Muscle of leg (tissue), 11 donors: ENCODE results near the gene SPP1. TPM values are rescaled to one million over a fixed set of nuclear protein-coding genes. Genes with fewer than 3 reads are reported as not detected.
"Not testable (repeated sequence)": the region's sequence is repeated elsewhere in the genome, so short reads cannot be mapped to it uniquely, and the experiment has no call there.

ENCODE experiments used
- DNase-seq: peaks from one replicate; pipeline ENCODE4 v3.0.0; 2013
- H3K27ac ChIP-seq: one replicate; pipeline ENCODE4 v1.5.1; 2013; ENCODE audit warnings: mild to moderate bottlenecking, low read length, control low read depth
- H3K27me3 ChIP-seq: one replicate; pipeline ENCODE4 v1.6.1; 2013; ENCODE audit warnings: low read length; ENCODE audit not compliant: control insufficient read depth, insufficient read depth
- H3K36me3 ChIP-seq: one replicate; pipeline ENCODE4 v1.6.1; 2013; ENCODE audit warnings: low read length; ENCODE audit not compliant: control insufficient read depth, insufficient read depth
- H3K4me1 ChIP-seq: one replicate; pipeline ENCODE4 v1.6.1; 2013; ENCODE audit warnings: low read length; ENCODE audit not compliant: control insufficient read depth, insufficient read depth
- H3K4me3 ChIP-seq: one replicate; pipeline ENCODE4 v1.5.1; 2013; ENCODE audit warnings: low read length, control low read depth
- H3K9me3 ChIP-seq: replicated peaks from 2 replicates; pipeline ENCODE4 v1.6.1; 2013; ENCODE audit warnings: low read depth, low read length; ENCODE audit not compliant: control insufficient read depth
- WGBS: methylation state at CpG from one replicate; pipeline ENCODE4 v1.1.5; 2013; ENCODE audit warnings: missing lambda C conversion rate; ENCODE audit not compliant: insufficient coverage; 5-methylcytosine and 5-hydroxymethylcytosine counted together
- polyA plus RNA-seq, 8 donors: library from polyadenylated mRNA; unstranded; fragments of 120-200 nt; gene quantifications; one replicate each; pipeline versions ENCODE4 v1.2.1 to v1.2.3, GENCODE V29; 2013; ENCODE audit warnings: inconsistent platforms in 1 of 8, low replicate concordance in 1 of 8; ENCODE audit not compliant: insufficient read length in 8 of 8, insufficient read depth in 1 of 8
- total RNA-seq: library from RNA; stranded (reverse); fragments of 120-200 nt; gene quantifications from one replicate; pipeline ENCODE4 v1.2.4, GENCODE V29; 2013

SPP1 gene
- total and polyA plus RNA-seq, 9 donors, result 43.5 to 238 (median 109) TPM

DNA sequence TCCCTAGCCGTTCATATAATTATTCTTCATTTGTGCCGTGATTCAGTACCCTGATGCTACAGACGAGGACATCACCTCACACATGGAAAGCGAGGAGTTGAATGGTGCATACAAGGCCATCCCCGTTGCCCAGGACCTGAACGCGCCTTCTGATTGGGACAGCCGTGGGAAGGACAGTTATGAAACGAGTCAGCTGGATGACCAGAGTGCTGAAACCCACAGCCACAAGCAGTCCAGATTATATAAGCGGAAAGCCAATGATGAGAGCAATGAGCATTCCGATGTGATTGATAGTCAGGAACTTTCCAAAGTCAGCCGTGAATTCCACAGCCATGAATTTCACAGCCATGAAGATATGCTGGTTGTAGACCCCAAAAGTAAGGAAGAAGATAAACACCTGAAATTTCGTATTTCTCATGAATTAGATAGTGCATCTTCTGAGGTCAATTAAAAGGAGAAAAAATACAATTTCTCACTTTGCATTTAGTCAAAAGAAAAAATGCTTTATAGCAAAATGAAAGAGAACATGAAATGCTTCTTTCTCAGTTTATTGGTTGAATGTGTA, 7.0 kb downstream of the SPP1 start:
- Histone ChIP-seq H3K4me3 (no peak overlapping the region), H3K27me3 (no peaks in the 10 kb centered on the region), H3K27ac (no peak overlapping the region), H3K4me1 (no peaks in the 10 kb centered on the region), H3K9me3 (no peaks in the 10 kb centered on the region), H3K36me3 (no peaks in the 10 kb centered on the region)
- 94% methylated on average over 9 of the region's 13 CpGs for WGBS
- no peak for DNase-seq

DNA sequence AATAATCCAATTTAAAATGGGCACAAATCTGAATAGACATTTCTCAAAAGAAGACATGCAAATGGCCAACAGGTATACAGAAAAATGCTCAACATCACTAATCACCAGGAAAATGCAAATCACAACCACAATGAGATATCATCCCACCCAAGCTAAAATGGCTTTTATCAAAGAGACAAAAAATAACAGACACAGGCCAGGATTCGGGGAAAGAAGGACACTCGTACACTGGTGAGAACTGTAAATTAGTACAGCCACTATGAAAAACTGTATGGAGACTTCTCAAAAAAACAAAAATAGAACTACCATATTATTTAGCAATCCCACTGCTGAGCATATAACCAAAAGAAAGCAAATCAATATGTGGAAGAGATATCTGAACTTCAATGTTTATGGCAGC, 8.5 kb downstream of the SPP1 start:
- WGBS, result no CpG with 5 or more reads among the region's 2 CpGs
- DNase-seq, result no peak

DNA sequence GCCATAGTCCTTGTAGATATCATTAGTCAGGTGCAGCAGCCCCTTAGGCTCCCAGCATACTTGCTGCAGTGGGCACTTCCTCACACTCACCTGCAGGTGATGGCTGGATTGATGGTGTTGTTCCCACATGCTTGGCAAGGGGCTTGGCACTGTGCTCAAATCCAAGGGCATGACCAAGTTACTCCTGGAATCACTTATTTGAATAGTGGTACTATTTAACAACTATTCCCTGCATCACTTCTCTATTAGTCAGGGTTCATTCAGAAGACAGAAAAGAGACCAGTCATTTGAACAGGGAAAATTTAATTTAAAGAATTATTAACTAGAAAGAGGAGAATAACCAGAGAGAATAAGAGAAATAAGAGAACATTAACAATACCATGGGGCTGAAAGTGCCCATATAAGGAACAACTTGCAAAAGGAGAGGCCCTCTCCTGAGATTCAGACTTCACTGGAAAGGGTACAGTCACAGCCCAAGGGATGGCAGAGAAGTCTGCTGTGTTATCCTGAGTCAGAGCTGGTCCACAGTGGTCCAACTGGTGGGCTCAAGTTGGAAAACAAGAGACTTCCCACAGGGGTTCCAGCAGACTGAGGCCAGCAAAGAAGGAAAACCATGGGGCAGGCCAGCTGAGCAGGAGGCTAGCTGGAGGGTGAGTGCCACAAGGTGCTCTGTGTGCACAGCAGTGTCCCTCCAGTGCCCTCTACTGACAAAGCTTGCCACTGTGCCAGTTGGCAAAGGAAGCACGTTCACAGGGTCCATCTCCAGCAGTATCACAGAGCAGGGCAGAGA, 9.8 kb downstream of the SPP1 start:
- Histone ChIP-seq H3K4me3 (no peak overlapping the region), H3K36me3 (no peaks in the 10 kb centered on the region), H3K27ac (no peak overlapping the region), H3K9me3 (no peaks in the 10 kb centered on the region), H3K4me1 (no peaks in the 10 kb centered on the region), H3K27me3 (no peaks in the 10 kb centered on the region)
- DNase-seq, result peak; percentile 63
- WGBS, result 11% methylated on average over 1 of the region's 1 CpG

More for the DNA sequence above, 8.5 kb downstream of the SPP1 start:
- Histone ChIP-seq H3K27me3 (no peaks in the 10 kb centered on the region), H3K4me1 (no peaks in the 10 kb centered on the region), H3K4me3 (no peak overlapping the region), H3K36me3 (no peaks in the 10 kb centered on the region), H3K27ac (no peak overlapping the region), H3K9me3 (no peaks in the 10 kb centered on the region)

DNA sequence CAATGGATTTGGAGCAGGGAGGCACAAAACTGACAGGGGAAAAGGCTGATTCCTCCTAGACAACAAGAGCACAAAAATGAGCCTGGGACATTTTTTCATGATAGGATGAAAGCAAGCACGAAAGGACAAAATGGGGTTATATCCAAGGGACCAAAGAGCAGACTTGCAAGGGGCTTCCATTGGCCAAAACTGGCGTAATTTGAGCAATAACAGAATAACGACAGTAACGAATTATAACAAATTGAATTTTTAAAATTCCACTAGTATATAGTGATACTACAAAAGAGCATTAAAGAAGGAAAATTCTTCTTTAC, 10.3 kb downstream of the SPP1 start:
- H3K27me3 ChIP-seq, result no peaks in the 10 kb centered on the region
- no CpG with 5 or more reads among the region's 4 CpGs for WGBS
- no peak for DNase-seq
- H3K4me1 ChIP-seq, result no peaks in the 10 kb centered on the region
- no peaks in the 10 kb centered on the region for H3K36me3 ChIP-seq
- no peak overlapping the region for H3K4me3 ChIP-seq
- no peak overlapping the region for H3K27ac ChIP-seq
- H3K9me3 ChIP-seq, result no peaks in the 10 kb centered on the region

DNA sequence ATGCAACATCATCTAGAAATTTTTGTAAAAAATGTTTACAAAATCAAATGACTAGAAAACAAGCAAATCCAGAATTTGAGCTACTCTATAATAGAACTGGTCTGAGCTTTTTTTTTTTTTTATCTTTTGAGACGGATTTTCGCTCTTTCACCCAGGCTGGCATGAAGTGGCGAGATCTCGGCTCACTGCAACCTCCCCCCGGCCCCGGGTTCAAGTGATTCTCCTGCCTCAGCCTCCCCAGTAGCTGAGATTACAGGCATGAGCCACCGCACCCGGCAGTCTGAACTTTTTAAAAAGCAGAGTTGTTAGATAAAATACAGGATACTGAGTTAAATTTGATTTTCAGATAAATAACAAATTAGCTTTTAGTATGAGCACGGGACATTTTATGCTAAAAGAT, 11.0 kb downstream of the SPP1 start:
- Histone ChIP-seq H3K4me3 (no peak overlapping the region), H3K4me1 (no peaks in the 10 kb centered on the region), H3K27ac (no peak overlapping the region), H3K9me3 (no peaks in the 10 kb centered on the region), H3K27me3 (no peaks in the 10 kb centered on the region), H3K36me3 (no peaks in the 10 kb centered on the region)
- 88% methylated on average over 6 of the region's 9 CpGs for WGBS
- no peak for DNase-seq

DNA sequence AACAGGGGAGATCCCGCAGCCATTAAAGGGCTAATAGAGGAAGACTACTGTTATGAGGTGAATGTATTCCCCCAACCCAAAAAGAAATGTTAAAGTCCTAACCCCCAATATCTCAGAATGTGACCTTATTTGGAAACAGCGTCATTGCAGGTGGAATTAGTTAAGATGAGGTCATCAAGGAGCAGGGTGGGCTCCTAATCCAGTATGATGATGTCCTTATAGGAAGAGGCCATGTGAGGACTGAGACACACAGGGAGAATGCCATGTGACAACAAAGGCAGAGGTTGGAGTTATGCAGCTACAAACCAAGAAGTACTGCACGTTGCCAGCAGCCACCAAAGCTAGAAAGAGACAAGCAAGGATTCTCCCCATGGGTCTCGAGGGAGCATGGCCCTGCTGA, 14.3 kb downstream of the SPP1 start:
- H3K27me3 ChIP-seq, result no peaks in the 10 kb centered on the region
- H3K4me3 ChIP-seq, result no peak overlapping the region
- 50% methylated on average over 2 of the region's 4 CpGs for WGBS

DNA sequence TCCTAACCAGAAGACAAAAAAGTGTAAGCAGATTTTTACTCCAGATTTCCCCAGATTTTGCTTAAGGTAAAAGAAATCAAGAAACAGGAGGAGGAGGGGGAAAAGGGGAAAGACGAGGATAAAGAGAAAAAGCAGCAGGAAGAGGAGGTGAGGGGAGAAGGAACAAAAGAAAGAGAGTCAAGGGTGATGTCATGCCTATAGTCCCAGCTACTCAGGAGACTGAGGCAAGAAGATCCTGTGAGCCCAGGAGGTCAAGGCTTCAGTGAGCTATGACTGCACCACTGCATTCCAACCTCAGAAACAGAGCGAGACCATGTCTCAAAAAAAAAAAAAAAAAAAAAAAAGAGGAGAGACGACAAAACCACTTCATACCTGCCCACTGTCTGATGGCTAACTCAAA, 19.9 kb downstream of the SPP1 start:
- Histone ChIP-seq H3K4me1 (no peaks in the 10 kb centered on the region), H3K36me3 (no peaks in the 10 kb centered on the region), H3K27me3 (no peaks in the 10 kb centered on the region), H3K9me3 (no peaks in the 10 kb centered on the region), H3K4me3 (no peak overlapping the region), H3K27ac (no peak overlapping the region)
- WGBS, result 38% methylated on average over 1 of the region's 3 CpGs
- no peak for DNase-seq

More for the DNA sequence above, 14.3 kb downstream of the SPP1 start:
- no peaks in the 10 kb centered on the region for H3K9me3 ChIP-seq
- DNase-seq, result no peak
- H3K27ac ChIP-seq, result no peak overlapping the region
- H3K4me1 ChIP-seq, result no peaks in the 10 kb centered on the region
- no peaks in the 10 kb centered on the region for H3K36me3 ChIP-seq

DNA sequence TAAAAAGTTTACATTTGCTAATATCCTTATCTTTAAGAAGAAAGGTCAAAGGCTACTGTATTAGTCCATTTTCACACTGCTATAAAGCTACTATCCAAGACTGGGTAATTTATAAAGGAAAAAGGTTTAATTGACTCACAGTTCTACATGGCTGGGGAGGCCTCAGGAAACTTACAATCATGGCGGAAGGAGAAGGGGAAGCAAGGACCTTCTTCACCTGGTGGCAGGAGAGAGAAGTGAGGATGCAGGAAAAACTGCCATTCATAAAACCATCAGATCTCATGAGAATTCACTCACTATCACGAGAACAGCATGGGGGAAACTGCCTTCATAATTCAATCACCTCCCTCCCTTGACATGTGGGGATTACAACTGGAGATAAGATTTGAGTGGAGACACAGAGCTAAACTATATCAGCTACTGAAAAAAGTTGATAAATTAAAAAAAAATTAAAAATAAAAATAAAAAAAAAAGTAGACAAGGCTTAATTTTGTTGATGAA, 23.7 kb downstream of the SPP1 start:
- not testable (repeated sequence) for H3K4me1 ChIP-seq, H3K36me3 ChIP-seq, H3K9me3 ChIP-seq, H3K4me3 ChIP-seq, DNase-seq, H3K27ac ChIP-seq, H3K27me3 ChIP-seq
- no CpG with 5 or more reads among the region's 2 CpGs for WGBS

DNA sequence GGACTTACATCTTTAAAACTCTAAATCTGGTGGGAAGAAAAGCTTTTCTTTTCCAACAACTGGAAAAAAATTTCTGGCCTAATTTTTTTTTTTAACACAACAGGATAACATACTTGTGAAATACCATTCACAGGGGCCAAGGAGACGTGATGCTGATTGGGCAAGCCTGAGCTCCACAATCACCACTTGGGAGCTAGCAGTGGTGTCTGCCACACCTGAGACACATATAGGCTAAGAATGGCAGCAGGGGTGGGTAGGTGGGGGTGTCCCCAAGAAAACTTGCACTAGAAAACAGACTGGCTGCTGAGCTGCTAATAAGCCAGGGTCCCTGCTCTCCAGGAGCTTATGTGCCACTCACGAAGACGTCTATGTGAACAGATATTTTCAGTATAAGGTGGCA, 26.4 kb downstream of the SPP1 start:
- no peaks in the 10 kb centered on the region for H3K9me3 ChIP-seq
- H3K27ac ChIP-seq, result no peak overlapping the region
- H3K4me1 ChIP-seq, result peaks cover 4% of the 10 kb centered on the region
- no peaks in the 10 kb centered on the region for H3K36me3 ChIP-seq
- no peak overlapping the region for H3K4me3 ChIP-seq
- H3K27me3 ChIP-seq, result no peaks in the 10 kb centered on the region
- DNase-seq, result no peak
- WGBS, result 80% methylated on average over 1 of the region's 3 CpGs

DNA sequence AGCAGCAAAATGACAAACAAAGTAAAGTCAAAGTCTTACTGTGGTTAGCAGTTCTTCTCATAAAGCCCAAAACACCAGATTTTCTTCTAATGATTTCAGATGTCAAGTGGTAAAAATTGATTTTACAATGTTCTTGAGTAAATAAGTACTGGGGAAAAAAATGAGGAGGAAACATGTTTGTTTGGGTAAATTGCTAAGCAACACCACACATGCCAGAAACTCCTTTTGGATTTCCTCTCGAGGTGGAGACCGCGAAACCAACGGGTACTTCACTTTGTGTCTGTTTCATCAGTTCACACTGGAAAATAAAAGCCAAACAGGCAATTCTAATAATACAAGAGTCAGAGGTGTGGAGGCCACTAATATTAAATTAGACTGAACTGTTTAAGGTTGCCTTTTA, 27.3 kb downstream of the SPP1 start:
- H3K27me3 ChIP-seq, result no peaks in the 10 kb centered on the region
- H3K9me3 ChIP-seq, result no peaks in the 10 kb centered on the region
- no peak for DNase-seq
- WGBS, result no CpG with 5 or more reads among the region's 4 CpGs
- no peak overlapping the region for H3K4me3 ChIP-seq
- peaks cover 7% of the 10 kb centered on the region for H3K4me1 ChIP-seq
- H3K27ac ChIP-seq, result no peak overlapping the region
- H3K36me3 ChIP-seq, result no peaks in the 10 kb centered on the region
